ENCODE results near the gene SCAF11. TPM values are rescaled to one million over a fixed set of nuclear protein-coding genes. Genes with fewer than 3 reads are reported as not detected.
A peak's percentile ranks its signal among the peaks of the same experiment; 100 is the strongest.
"Not testable (repeated sequence)": the region's sequence is repeated elsewhere in the genome, so short reads cannot be mapped to it uniquely, and the experiment has no call there.

SCAF11 gene
- total RNA-seq, 5 donors from 2014 or later (not counting 1 experiment from before 2014, with no cell fraction given): 149 to 184 (median 163) TPM

GRCh38 chr12:46017866-46018375 lies 27.5 kb upstream of the SCAF11 start:
- H3K9me3 ChIP-seq; H3K4me1 Mint-ChIP-seq; H3K36me3 ChIP-seq (ENCODE audit: control insufficient read depth in 2 of 2, extremely low read depth in 1 of 2, insufficient read depth in 1 of 2, low read length in 1 of 2); H3K4me3 ChIP-seq (ENCODE audit: control insufficient read depth in 1 of 2, extremely low read depth in 1 of 2, low read length in 1 of 2); ATAC-seq (replicated peaks in 1 of 4); DNase-seq; POLR2A ChIA-PET; CTCF ChIA-PET; H3K4me1 ChIP-seq (ENCODE audit: control insufficient read depth in 1 of 2, extremely low read depth in 1 of 2, insufficient read depth in 2 of 2, low read length in 2 of 2); H3K27ac Mint-ChIP-seq; H3K27me3 ChIP-seq (replicated peaks in 1 of 2; ENCODE audit: control insufficient read depth in 2 of 2, extremely low read depth in 1 of 2, insufficient read depth in 2 of 2, low read length in 1 of 2); H3K4me3 Mint-ChIP-seq; H3K27ac ChIP-seq (ENCODE audit: low read length); H3K36me3 Mint-ChIP-seq: not testable (repeated sequence)
- Mint-ChIP-seq H3K9me3 (peaks cover 5 to 20% (median 14%) of the 10 kb centered on the region in 3 donors), H3K27me3 (peaks cover 8 to 16% of the 10 kb centered on the region in 2 donors)
- 91% methylated on average over 30 of the region's 33 CpGs for WGBS (ENCODE audit: insufficient coverage)

GRCh38 chr12:46005823-46006222 lies 15.4 kb upstream of the SCAF11 start:
- H3K27me3 ChIP-seq (replicated peaks in 1 of 2; ENCODE audit: control insufficient read depth in 2 of 2, extremely low read depth in 1 of 2, insufficient read depth in 2 of 2, low read length in 1 of 2): no peaks in the 10 kb centered on the region
- H3K9me3 ChIP-seq: no peaks in the 10 kb centered on the region
- Mint-ChIP-seq H3K4me1 (no peaks in the 10 kb centered on the region), H3K27ac (no peak overlapping the region), H3K4me3 (no peak overlapping the region), H3K9me3 (no peaks in the 10 kb centered on the region), H3K27me3 (no peaks in the 10 kb centered on the region), H3K36me3 (no peaks in the 10 kb centered on the region)
- no peaks in the 10 kb centered on the region for H3K36me3 ChIP-seq (ENCODE audit: control insufficient read depth in 2 of 2, extremely low read depth in 1 of 2, insufficient read depth in 1 of 2, low read length in 1 of 2)
- CTCF ChIA-PET: interaction anchor here in 1 of 2 donors (0.6 kb wide), 1 partner anchor 798 kb away, joined by 3 read pairs; no protein-coding TSS in a partner anchor
- H3K4me3 ChIP-seq (ENCODE audit: control insufficient read depth in 1 of 2, extremely low read depth in 1 of 2, low read length in 1 of 2): no peak overlapping the region
- POLR2A ChIA-PET: no interaction called here
- WGBS (ENCODE audit: insufficient coverage): 92% methylated on average over 2 of the region's 3 CpGs
- ATAC-seq (replicated peaks in 1 of 4) (no peak), DNase-seq (no peak)
- no peak overlapping the region for H3K27ac ChIP-seq (ENCODE audit: low read length)
- H3K4me1 ChIP-seq (ENCODE audit: control insufficient read depth in 1 of 2, extremely low read depth in 1 of 2, insufficient read depth in 2 of 2, low read length in 2 of 2): no peaks in the 10 kb centered on the region

GRCh38 chr12:46005151-46005797 lies 14.9 kb upstream of the SCAF11 start:
- H3K36me3 ChIP-seq (ENCODE audit: control insufficient read depth in 2 of 2, extremely low read depth in 1 of 2, insufficient read depth in 1 of 2, low read length in 1 of 2): no peaks in the 10 kb centered on the region
- DNase-seq (peak in 1 of 35 experiments; percentile 43), ATAC-seq (replicated peaks in 1 of 4) (no peak)
- H3K27ac ChIP-seq (ENCODE audit: low read length): no peak overlapping the region
- Mint-ChIP-seq H3K4me1 (no peaks in the 10 kb centered on the region), H3K36me3 (no peaks in the 10 kb centered on the region), H3K27ac (no peak overlapping the region), H3K4me3 (no peak overlapping the region), H3K9me3 (no peaks in the 10 kb centered on the region), H3K27me3 (no peaks in the 10 kb centered on the region)
- WGBS (ENCODE audit: insufficient coverage): no CpG with 5 or more reads among the region's 2 CpGs
- H3K9me3 ChIP-seq: no peaks in the 10 kb centered on the region
- CTCF ChIA-PET: no interaction called here
- POLR2A ChIA-PET: interaction anchor here in 1 of 2 donors (0.5 kb wide), 1 partner anchor 521 kb away, joined by 4 read pairs; no protein-coding TSS in a partner anchor
- no peak overlapping the region for H3K4me3 ChIP-seq (ENCODE audit: control insufficient read depth in 1 of 2, extremely low read depth in 1 of 2, low read length in 1 of 2)
- H3K27me3 ChIP-seq (replicated peaks in 1 of 2; ENCODE audit: control insufficient read depth in 2 of 2, extremely low read depth in 1 of 2, insufficient read depth in 2 of 2, low read length in 1 of 2): no peaks in the 10 kb centered on the region
- H3K4me1 ChIP-seq (ENCODE audit: control insufficient read depth in 1 of 2, extremely low read depth in 1 of 2, insufficient read depth in 2 of 2, low read length in 2 of 2): no peaks in the 10 kb centered on the region

GRCh38 chr12:46004715-46005114 lies 14.3 kb upstream of the SCAF11 start:
- H3K9me3 ChIP-seq: no peaks in the 10 kb centered on the region
- no peaks in the 10 kb centered on the region for H3K4me1 ChIP-seq (ENCODE audit: control insufficient read depth in 1 of 2, extremely low read depth in 1 of 2, insufficient read depth in 2 of 2, low read length in 2 of 2)
- no peak for DNase-seq
- no peaks in the 10 kb centered on the region for H3K27me3 ChIP-seq (replicated peaks in 1 of 2; ENCODE audit: control insufficient read depth in 2 of 2, extremely low read depth in 1 of 2, insufficient read depth in 2 of 2, low read length in 1 of 2)
- Mint-ChIP-seq H3K4me3 (no peak overlapping the region), H3K9me3 (no peaks in the 10 kb centered on the region), H3K27me3 (no peaks in the 10 kb centered on the region), H3K36me3 (no peaks in the 10 kb centered on the region), H3K27ac (no peak overlapping the region), H3K4me1 (no peaks in the 10 kb centered on the region)
- no CpG with 5 or more reads among the region's 4 CpGs for WGBS (ENCODE audit: insufficient coverage)
- no peak overlapping the region for H3K4me3 ChIP-seq (ENCODE audit: control insufficient read depth in 1 of 2, extremely low read depth in 1 of 2, low read length in 1 of 2)
- no peak overlapping the region for H3K27ac ChIP-seq (ENCODE audit: low read length)
- ATAC-seq (replicated peaks in 1 of 4): no peak
- ChIA-PET CTCF (interaction anchor here in 1 of 2 donors (1.4 kb wide), 1 partner anchor 14 kb away, joined by 4 read pairs; no protein-coding TSS in a partner anchor), POLR2A (interaction anchor here in 1 of 2 donors (0.5 kb wide), 1 partner anchor 521 kb away, joined by 4 read pairs; no protein-coding TSS in a partner anchor)
- no peaks in the 10 kb centered on the region for H3K36me3 ChIP-seq (ENCODE audit: control insufficient read depth in 2 of 2, extremely low read depth in 1 of 2, insufficient read depth in 1 of 2, low read length in 1 of 2)

- H3K4me3 Mint-ChIP-seq; POLR2A ChIA-PET; H3K4me1 ChIP-seq (ENCODE audit: control insufficient read depth in 1 of 2, extremely low read depth in 1 of 2, insufficient read depth in 2 of 2, low read length in 2 of 2); H3K9me3 ChIP-seq; H3K4me3 ChIP-seq (ENCODE audit: control insufficient read depth in 1 of 2, extremely low read depth in 1 of 2, low read length in 1 of 2); H3K9me3 Mint-ChIP-seq; H3K36me3 Mint-ChIP-seq; H3K27ac Mint-ChIP-seq; H3K4me1 Mint-ChIP-seq; H3K36me3 ChIP-seq (ENCODE audit: control insufficient read depth in 2 of 2, extremely low read depth in 1 of 2, insufficient read depth in 1 of 2, low read length in 1 of 2); CTCF ChIA-PET; H3K27ac ChIP-seq (ENCODE audit: low read length); H3K27me3 ChIP-seq (replicated peaks in 1 of 2; ENCODE audit: control insufficient read depth in 2 of 2, extremely low read depth in 1 of 2, insufficient read depth in 2 of 2, low read length in 1 of 2); H3K27me3 Mint-ChIP-seq; ATAC-seq (replicated peaks in 1 of 4); DNase-seq: not testable (repeated sequence)
- WGBS (ENCODE audit: insufficient coverage): 88% methylated on average over 11 of the region's 30 CpGs
Observed at GRCh38 chr12:46000076-46000475, 9.7 kb upstream of the SCAF11 start.

GRCh38 chr12:45994736-45995135 lies 4.4 kb upstream of the SCAF11 start:
- no peaks in the 10 kb centered on the region for H3K36me3 Mint-ChIP-seq
- no peaks in the 10 kb centered on the region for H3K27me3 ChIP-seq (replicated peaks in 1 of 2; ENCODE audit: control insufficient read depth in 2 of 2, extremely low read depth in 1 of 2, insufficient read depth in 2 of 2, low read length in 1 of 2)
- ChIA-PET CTCF (interaction anchor here (0.8 to 1.1 kb wide), 2 partner anchors 130 to 1219 kb away, joined by 3 read pairs; no protein-coding TSS in a partner anchor), POLR2A (no interaction called here)
- ATAC-seq (replicated peaks in 1 of 4): no peak
- peak overlapping the region in 1 of 2 donors; percentile 8 for H3K27ac Mint-ChIP-seq
- peaks cover 11 to 18% (median 11%) of the 10 kb centered on the region in 3 donors for H3K4me1 Mint-ChIP-seq
- no peak for DNase-seq
- no peak overlapping the region for H3K27ac ChIP-seq (ENCODE audit: low read length)
- no peaks in the 10 kb centered on the region for H3K36me3 ChIP-seq (ENCODE audit: control insufficient read depth in 2 of 2, extremely low read depth in 1 of 2, insufficient read depth in 1 of 2, low read length in 1 of 2)
- no peaks in the 10 kb centered on the region for H3K9me3 ChIP-seq
- no peaks in the 10 kb centered on the region for H3K27me3 Mint-ChIP-seq
- 85% methylated on average over 1 of the region's 2 CpGs for whole genome bisulfite sequencing (ENCODE audit: insufficient coverage)
- H3K4me3 ChIP-seq (ENCODE audit: control insufficient read depth in 1 of 2, extremely low read depth in 1 of 2, low read length in 1 of 2): no peak overlapping the region
- no peaks in the 10 kb centered on the region for H3K9me3 Mint-ChIP-seq
- H3K4me3 Mint-ChIP-seq: no peak overlapping the region
- peaks cover 2 to 8% of the 10 kb centered on the region in 2 experiments for H3K4me1 ChIP-seq (ENCODE audit: control insufficient read depth in 1 of 2, extremely low read depth in 1 of 2, insufficient read depth in 2 of 2, low read length in 2 of 2)
